AG10803 (cell line): ENCODE results near the gene CST3.
"Not testable (repeated sequence)": the region's sequence is repeated elsewhere in the genome, so short reads cannot be mapped to it uniquely, and the experiment has no call there.

Experiments
- DNase-seq: peaks from one replicate; pipeline ENCODE4 v3.0.0; 2010; ENCODE audit warnings: low read depth
- H3K4me3 ChIP-seq: 2 replicates; pipeline ENCODE4 v1.5.1; 2011; ENCODE audit warnings: mild to moderate bottlenecking, low read length, control low read depth
- CTCF ChIP-seq: conservative IDR thresholded peaks from 2 replicates; pipeline ENCODE4 v1.5.1; 2011; ENCODE audit warnings: mild to moderate bottlenecking, low read length, control low read depth, inconsistent platforms

CST3 gene

DNA sequence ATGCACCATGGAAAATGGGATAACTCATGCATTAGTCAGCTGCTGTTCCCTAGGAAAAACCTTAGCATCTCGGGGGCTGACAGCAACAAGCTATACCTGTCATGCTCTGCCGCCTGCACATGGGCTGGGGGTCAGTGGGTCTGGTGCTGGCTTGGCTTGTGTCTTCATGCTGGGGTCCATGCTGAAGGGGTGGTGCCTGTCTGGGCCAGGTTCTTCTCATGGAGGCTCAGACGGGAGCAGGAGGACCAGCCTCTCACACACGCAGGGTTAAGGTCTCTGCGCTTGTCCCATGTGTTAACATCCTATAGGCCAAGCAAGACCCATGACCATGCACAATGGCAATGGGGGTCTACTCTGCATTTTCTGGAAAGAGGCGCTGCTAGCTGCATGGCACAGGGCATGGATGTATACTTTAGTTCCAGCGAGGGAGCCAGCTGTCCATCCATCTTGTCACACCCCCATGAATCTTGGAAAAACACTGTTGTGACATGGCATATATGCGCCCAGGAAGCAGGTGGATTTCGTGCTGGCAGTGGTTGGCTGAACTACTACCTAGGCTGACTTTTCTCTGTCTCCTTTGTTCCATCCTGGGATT lies 24.6 kb upstream of the CST3 start:
- no peak for TF ChIP-seq CTCF
- no peak for DNase-seq
- no peak overlapping the region for H3K4me3 ChIP-seq

DNA sequence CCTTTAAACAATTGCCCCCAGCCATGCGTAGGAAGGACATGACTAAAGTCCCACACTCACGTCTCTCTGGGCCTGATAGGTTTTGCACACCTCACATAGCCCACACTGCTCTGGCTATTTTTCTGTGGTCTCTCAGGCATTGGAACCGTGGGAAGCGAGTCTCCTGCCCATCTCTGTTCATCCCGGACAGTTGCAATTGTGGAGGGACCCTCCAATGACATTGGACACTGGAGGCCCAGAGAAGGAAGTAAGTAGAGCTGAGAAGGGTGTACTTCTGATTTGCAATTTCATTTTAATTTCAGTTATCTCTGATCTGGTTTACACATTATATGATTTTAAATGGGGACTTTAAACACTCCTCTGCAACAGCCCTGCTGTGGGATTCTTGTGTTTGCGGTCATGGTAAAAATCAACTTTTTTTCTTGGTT lies 23.3 kb upstream of the CST3 start:
- H3K4me3 ChIP-seq: no peak overlapping the region
- TF ChIP-seq CTCF: no peak
- no peak for DNase-seq

DNA sequence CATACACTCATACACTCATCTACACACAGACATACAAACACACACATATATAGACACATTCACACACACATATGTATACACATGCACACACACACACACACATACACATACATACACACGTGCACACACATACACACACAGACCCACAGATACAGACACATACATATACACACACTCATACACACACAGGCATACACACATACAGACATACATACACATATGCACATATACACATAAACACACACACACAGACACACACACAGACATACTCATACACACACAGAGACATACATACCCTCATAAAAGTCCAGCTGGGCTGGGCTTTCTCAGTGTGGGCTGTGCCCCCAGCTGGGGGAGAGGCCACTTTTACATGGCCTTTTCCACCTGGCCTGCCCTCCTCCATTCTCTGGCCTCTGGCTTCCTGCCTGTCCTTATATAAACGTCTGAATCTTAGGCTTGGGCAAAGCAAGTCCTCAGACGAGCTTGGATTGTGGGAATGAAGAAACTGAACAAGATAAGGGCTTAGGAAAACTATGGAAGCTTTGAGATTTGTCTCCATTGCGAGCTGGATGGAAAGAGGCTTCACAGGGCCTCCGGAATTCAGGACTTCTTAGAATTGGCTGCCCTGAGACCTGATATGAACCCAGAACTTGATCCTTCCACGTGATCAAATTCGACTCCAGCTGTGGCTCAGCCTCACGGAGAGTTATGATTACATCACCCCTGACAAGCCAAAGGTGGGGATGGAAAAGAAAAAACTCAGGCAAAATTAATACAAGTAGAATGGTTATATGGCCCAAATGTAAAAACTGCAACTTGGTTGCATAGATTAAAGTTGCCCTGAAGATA lies 22.5 kb upstream of the CST3 start:
- TF ChIP-seq CTCF: no peak
- DNase-seq: peak; percentile 44
- H3K4me3 ChIP-seq: no peak overlapping the region

DNA sequence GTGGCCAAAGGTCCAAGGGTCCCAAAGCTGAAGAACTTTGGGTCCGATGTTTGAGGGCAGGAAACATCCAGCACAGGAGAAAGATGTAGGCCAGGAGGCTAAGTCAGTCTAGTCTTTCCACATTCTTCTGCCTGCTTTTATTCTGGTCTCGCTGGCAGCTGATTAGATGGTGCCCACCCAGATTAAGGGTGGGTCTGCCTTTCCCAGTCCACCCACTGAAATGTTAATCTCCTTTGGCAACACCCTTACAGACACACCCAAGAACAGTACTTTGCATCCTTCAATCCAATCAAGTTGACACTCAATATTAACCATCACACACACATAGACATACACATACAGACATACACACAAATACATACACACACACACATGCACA lies 21.8 kb upstream of the CST3 start:
- H3K4me3 ChIP-seq, DNase-seq: not testable (repeated sequence)

GRCh38 chr20:23658989-23659609 lies 21.3 kb upstream of the CST3 start:
- H3K4me3 ChIP-seq: no peak overlapping the region
- no peak for DNase-seq
- TF ChIP-seq CTCF: no peak

- H3K4me3 ChIP-seq: no peak overlapping the region
- TF ChIP-seq CTCF: no peak
- peak; percentile 25 for DNase-seq
These were observed 20.6 kb upstream of the CST3 start for GRCh38 chr20:23658336-23658735.

DNA sequence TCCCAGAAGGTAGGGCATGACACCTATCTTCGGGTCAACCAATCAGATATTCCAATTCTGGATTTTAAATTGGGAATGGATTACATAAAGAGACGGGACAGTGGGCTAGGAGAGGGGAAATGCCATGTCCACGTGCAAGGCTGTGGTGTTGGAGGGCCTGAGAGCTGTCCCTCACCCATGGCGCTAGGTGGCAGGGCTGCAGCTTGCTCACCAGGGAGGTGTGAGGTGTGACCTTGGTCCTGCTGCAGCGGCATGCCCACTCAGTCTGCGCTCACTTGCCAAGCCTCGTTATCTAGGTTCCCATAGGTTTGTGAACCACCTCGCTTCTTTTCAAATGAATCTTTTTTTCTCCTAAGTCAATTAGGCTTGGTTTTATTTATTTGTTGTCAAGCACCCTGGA lies 19.4 kb upstream of the CST3 start:
- no peak overlapping the region for H3K4me3 ChIP-seq
- no peak for TF ChIP-seq CTCF
- DNase-seq: no peak
